Upper lobe of left lung (tissue), 4 donors: Measurements from ENCODE around the gene PPM1L.

ENCODE experiments used
- CTCF ChIP-seq, 6 experiments: fragments of 450-650 bp in 4 of 6; fragments of 200-600 bp in 2 of 6; sonication (generic) in 2 of 6; IDR thresholded peaks; one replicate each; pipeline ENCODE4 v1.5.1; 2016 to 2019; ENCODE audit warnings: antibody characterized with exemption in 6 of 6
- POLR2AphosphoS5 ChIP-seq, 2 donors: sonication (generic); formaldehyde crosslinking; IDR thresholded peaks; one replicate each; pipeline ENCODE4 v1.5.1; 2017; ENCODE audit warnings: antibody characterized with exemption in 2 of 2

- TF ChIP-seq CTCF (IDR thresholded peaks at IDR 0.05), result no peak
- TF ChIP-seq POLR2AphosphoS5 (IDR thresholded peaks at IDR 0.05), result no peak
These were observed 66.9 kb downstream of the PPM1L start for GRCh38 chr3:160822936-160823335.
